H9 (cell line): Measurements from ENCODE around the gene LINGO3. TPM values are rescaled to one million over a fixed set of nuclear protein-coding genes. Genes with fewer than 3 reads are reported as not detected.

Source experiments
- DNase-seq: peaks from one replicate; pipeline ENCODE4 v3.0.0-alpha.2; 2017
- H2AFZ ChIP-seq: one replicate; pipeline ENCODE4 v1.6.1; 2013; ENCODE audit warnings: mild to moderate bottlenecking, low read length, control low read depth, moderate library complexity
- H2AK5ac ChIP-seq: 2 replicates; pipeline ENCODE4 v1.6.1; 2013; ENCODE audit warnings: low read length, control low read depth, mixed read lengths; ENCODE audit not compliant: insufficient read length
- H2BK120ac ChIP-seq: one replicate; pipeline ENCODE4 v1.6.1; 2013; ENCODE audit warnings: low read depth, mild to moderate bottlenecking, low read length, control low read depth, inconsistent platforms; ENCODE audit not compliant: poor library complexity, severe bottlenecking
- H2BK12ac ChIP-seq: 2 replicates; pipeline ENCODE4 v1.6.1; 2013; ENCODE audit warnings: low read length, control low read depth, mixed read lengths, low read depth; ENCODE audit not compliant: insufficient read length
- H2BK15ac ChIP-seq: 2 replicates; pipeline ENCODE4 v1.6.1; 2013; ENCODE audit warnings: low read depth, low read length, control low read depth
- H2BK20ac ChIP-seq: one replicate; pipeline ENCODE4 v1.6.1; 2013; ENCODE audit warnings: low read depth, mild to moderate bottlenecking, low read length, control low read depth, inconsistent platforms; ENCODE audit not compliant: poor library complexity, severe bottlenecking
- H2BK5ac ChIP-seq: 2 replicates; pipeline ENCODE4 v1.6.1; 2013; ENCODE audit warnings: low read length, control low read depth, mixed read lengths; ENCODE audit not compliant: insufficient read length
- H3K14ac ChIP-seq: 2 replicates; pipeline ENCODE4 v1.6.1; 2013; ENCODE audit warnings: low read length, control low read depth; ENCODE audit not compliant: insufficient read depth
- H3K18ac ChIP-seq: 2 replicates; pipeline ENCODE4 v1.6.1; 2013; ENCODE audit warnings: low read depth, mild to moderate bottlenecking, mixed read lengths, low read length, control low read depth; ENCODE audit not compliant: insufficient read length
- H3K23ac ChIP-seq: 2 replicates; pipeline ENCODE4 v1.6.1; 2013; ENCODE audit warnings: low read length, control low read depth, mixed read lengths, low read depth; ENCODE audit not compliant: insufficient read length
- H3K23me2 ChIP-seq: 2 replicates; pipeline ENCODE4 v1.6.1; 2013; ENCODE audit warnings: low read depth, mild to moderate bottlenecking, mixed read lengths, low read length, control low read depth; ENCODE audit not compliant: insufficient read length, poor library complexity, severe bottlenecking
- H3K27ac ChIP-seq: 2 replicates; pipeline ENCODE4 v1.5.1; 2013; ENCODE audit warnings: low read length, control low read depth, mixed read lengths, low read depth; ENCODE audit not compliant: insufficient read length
- H3K27me3 ChIP-seq: 2 replicates; pipeline ENCODE4 v1.6.1; 2013; ENCODE audit warnings: low read length, control low read depth, inconsistent platforms; ENCODE audit not compliant: insufficient read depth
- H3K4ac ChIP-seq: 2 replicates; pipeline ENCODE4 v1.6.1; 2013; ENCODE audit warnings: low read depth, mild to moderate bottlenecking, control low read depth, inconsistent platforms, low read length, moderate library complexity
- H3K4me1 ChIP-seq: 2 replicates; pipeline ENCODE4 v1.6.1; 2013; ENCODE audit warnings: low read length, control low read depth, inconsistent platforms; ENCODE audit not compliant: insufficient read depth
- H3K4me2 ChIP-seq: 2 replicates; pipeline ENCODE4 v1.6.1; 2013; ENCODE audit warnings: low read length, control low read depth, mixed read lengths; ENCODE audit not compliant: insufficient read length, insufficient read depth
- H3K56ac ChIP-seq: 2 replicates; pipeline ENCODE4 v1.6.1; 2013; ENCODE audit warnings: low read depth, mild to moderate bottlenecking, mixed read lengths, low read length, control low read depth; ENCODE audit not compliant: insufficient read length
- H3K79me1 ChIP-seq: 2 replicates; pipeline ENCODE4 v1.6.1; 2013; ENCODE audit warnings: low read depth, mild to moderate bottlenecking, moderate library complexity, low read length, control low read depth, inconsistent platforms; ENCODE audit not compliant: insufficient read depth, poor library complexity, severe bottlenecking
- H3K79me2 ChIP-seq: 2 replicates; pipeline ENCODE4 v1.6.1; 2013; ENCODE audit warnings: low read length, control low read depth, inconsistent platforms; ENCODE audit not compliant: insufficient read depth
- H3K9ac ChIP-seq: 2 replicates; pipeline ENCODE4 v1.6.1; 2013; ENCODE audit warnings: low read length, control low read depth, mixed read lengths; ENCODE audit not compliant: insufficient read length; ENCODE audit errors: extremely low read depth
- H3K9me3 ChIP-seq: one replicate; pipeline ENCODE4 v1.6.1; 2013; ENCODE audit warnings: low read depth, low read length, inconsistent platforms; ENCODE audit not compliant: control insufficient read depth
- H3T11ph ChIP-seq: one replicate; pipeline ENCODE4 v1.6.1; 2013; ENCODE audit warnings: mild to moderate bottlenecking, low read length, control low read depth, inconsistent platforms
- H4K20me1 ChIP-seq: one replicate; pipeline ENCODE4 v1.6.1; 2013; ENCODE audit not compliant: control insufficient read depth, insufficient read length, insufficient read depth
- H4K5ac ChIP-seq: 2 replicates; pipeline ENCODE4 v1.6.1; 2013; ENCODE audit warnings: low read depth, mild to moderate bottlenecking, mixed read lengths, low read length, control low read depth; ENCODE audit not compliant: insufficient read length
- H4K8ac ChIP-seq: replicated peaks from 2 replicates; pipeline ENCODE4 v1.6.1; 2013; ENCODE audit warnings: low read length, control low read depth, mixed read lengths, low read depth; ENCODE audit not compliant: insufficient read length
- H4K91ac ChIP-seq: 2 replicates; pipeline ENCODE4 v1.6.1; 2013; ENCODE audit warnings: low read depth, mild to moderate bottlenecking, moderate library complexity, mixed read lengths, low read length, control low read depth; ENCODE audit not compliant: insufficient read length
- H3K27ac Mint-ChIP-seq, 3 experiments: 2 replicates in 2 of 3; 3 replicates in 1 of 3; pipeline ENCODE4 v1.8.0; 2020 to 2021; ENCODE audit warnings: mixed read lengths in 3 of 3, mild to moderate bottlenecking in 1 of 3, moderate library complexity in 1 of 3
- H3K27me3 Mint-ChIP-seq: 2 replicates; pipeline ENCODE4 v1.8.0; 2021; ENCODE audit warnings: low read depth, mild to moderate bottlenecking, moderate library complexity, mixed read lengths
- H3K36me3 Mint-ChIP-seq, 3 experiments: 2 replicates in 2 of 3; 3 replicates in 1 of 3; pipeline ENCODE4 v1.8.0; 2020 to 2021; ENCODE audit warnings: low read depth in 3 of 3, mixed read lengths in 3 of 3; ENCODE audit not compliant: insufficient read depth in 1 of 3
- H3K4me1 Mint-ChIP-seq, 2 experiments: 2 replicates each; pipeline ENCODE4 v1.8.0; 2020; ENCODE audit warnings: mixed read lengths in 2 of 2
- H3K4me3 Mint-ChIP-seq, 2 experiments: 2 replicates in 1 of 2; 3 replicates in 1 of 2; pipeline ENCODE4 v1.8.0; 2020 to 2021; ENCODE audit warnings: mild to moderate bottlenecking in 2 of 2, mixed read lengths in 2 of 2, moderate library complexity in 1 of 2
- H3K9me3 Mint-ChIP-seq, 2 experiments: 2 replicates in 1 of 2; 3 replicates in 1 of 2; pipeline ENCODE4 v1.8.0; 2020; ENCODE audit warnings: mild to moderate bottlenecking in 2 of 2, mixed read lengths in 2 of 2, moderate library complexity in 1 of 2
- WGBS: extraction: QIAGEN DNeasy Blood & Tissue Kit; methylation state at CpG from one replicate; pipeline ENCODE4 v1.1.7; 2013; ENCODE audit warnings: missing lambda C conversion rate, low lambda C conversion rate, mixed read lengths; ENCODE audit not compliant: insufficient read length; ENCODE audit errors: extremely low coverage; 5-methylcytosine and 5-hydroxymethylcytosine counted together
- total RNA-seq: library from RNA; stranded (reverse); gene quantifications from 2 replicates; pipeline ENCODE4 v1.2.1, GENCODE V29; 2021
- TF ChIP-seq, protein P1 (sequence below): fragments of 200-600 bp; sonication (generic); conservative IDR thresholded peaks from 3 replicates; pipeline ENCODE4 v1.8.0; 2021; ENCODE audit warnings: antibody characterized with exemption, mild to moderate bottlenecking

LINGO3 gene
- total RNA-seq, 1 experiment from 2014 or later: 0.28 TPM

- no peak for DNase-seq
- peaks cover 3% of the 10 kb centered on the region; the same call in 1 of the 2 replicates for H3K79me2 ChIP-seq
- no peak overlapping the region for H3K9ac ChIP-seq
- no peak overlapping the region for H4K91ac ChIP-seq
- H3K23ac ChIP-seq: no peak overlapping the region
- H3K27ac ChIP-seq: no peak overlapping the region
- no peak overlapping the region for H3K4me2 ChIP-seq
- H3K18ac ChIP-seq: no peak overlapping the region
- no peaks in the 10 kb centered on the region for H4K20me1 ChIP-seq
- H3K4me1 Mint-ChIP-seq: peaks cover 0 to 13% of the 10 kb centered on the region in 2 experiments; a peak in 3 of 4 replicates
- H3K4ac ChIP-seq: no peak overlapping the region
- no peak overlapping the region for H3K4me3 Mint-ChIP-seq
- H2BK12ac ChIP-seq: no peak overlapping the region
- no peak overlapping the region for H2BK20ac ChIP-seq
- peaks cover 4 to 19% (median 14%) of the 10 kb centered on the region in 3 experiments; a peak in 6 of 7 replicates for H3K36me3 Mint-ChIP-seq
- no peak overlapping the region for H3K14ac ChIP-seq
- no peaks in the 10 kb centered on the region for H3K23me2 ChIP-seq
- no peak overlapping the region for H2AK5ac ChIP-seq
- H3K27me3 Mint-ChIP-seq: no peaks in the 10 kb centered on the region
- no peak overlapping the region for H2BK5ac ChIP-seq
- WGBS: no CpG with 5 or more reads among the region's 38 CpGs
- H3K27me3 ChIP-seq: no peaks in the 10 kb centered on the region
- no peaks in the 10 kb centered on the region for H3K4me1 ChIP-seq
- H3K27ac Mint-ChIP-seq: no peak overlapping the region
- TF ChIP-seq, protein P1, sequence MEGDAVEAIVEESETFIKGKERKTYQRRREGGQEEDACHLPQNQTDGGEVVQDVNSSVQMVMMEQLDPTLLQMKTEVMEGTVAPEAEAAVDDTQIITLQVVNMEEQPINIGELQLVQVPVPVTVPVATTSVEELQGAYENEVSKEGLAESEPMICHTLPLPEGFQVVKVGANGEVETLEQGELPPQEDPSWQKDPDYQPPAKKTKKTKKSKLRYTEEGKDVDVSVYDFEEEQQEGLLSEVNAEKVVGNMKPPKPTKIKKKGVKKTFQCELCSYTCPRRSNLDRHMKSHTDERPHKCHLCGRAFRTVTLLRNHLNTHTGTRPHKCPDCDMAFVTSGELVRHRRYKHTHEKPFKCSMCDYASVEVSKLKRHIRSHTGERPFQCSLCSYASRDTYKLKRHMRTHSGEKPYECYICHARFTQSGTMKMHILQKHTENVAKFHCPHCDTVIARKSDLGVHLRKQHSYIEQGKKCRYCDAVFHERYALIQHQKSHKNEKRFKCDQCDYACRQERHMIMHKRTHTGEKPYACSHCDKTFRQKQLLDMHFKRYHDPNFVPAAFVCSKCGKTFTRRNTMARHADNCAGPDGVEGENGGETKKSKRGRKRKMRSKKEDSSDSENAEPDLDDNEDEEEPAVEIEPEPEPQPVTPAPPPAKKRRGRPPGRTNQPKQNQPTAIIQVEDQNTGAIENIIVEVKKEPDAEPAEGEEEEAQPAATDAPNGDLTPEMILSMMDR: no peak
- no peak overlapping the region for H2BK120ac ChIP-seq
- H2BK15ac ChIP-seq: no peak overlapping the region
- peaks cover 2 to 5% of the 10 kb centered on the region in 2 experiments; a peak in 4 of 5 replicates for H3K9me3 Mint-ChIP-seq
- no peak overlapping the region for H4K5ac ChIP-seq
- no peaks in the 10 kb centered on the region for H3K9me3 ChIP-seq
- H3T11ph ChIP-seq: no peak overlapping the region
- no peak overlapping the region for H4K8ac ChIP-seq
- no peak overlapping the region for H2AFZ ChIP-seq
- H3K79me1 ChIP-seq: peaks cover under 1% of the 10 kb centered on the region
- no peak overlapping the region for H3K56ac ChIP-seq
Observed at GRCh38 chr19:2340496-2341243, 32.7 kb upstream of the LINGO3 start.
